Keratinocyte (primary cell): ENCODE data around the gene THAP6.

Source experiments
- EZH2 ChIP-seq: IDR thresholded peaks from one replicate; pipeline ENCODE4 v1.6.1; 2012; ENCODE audit warnings: inconsistent platforms, mild to moderate bottlenecking, low read length, moderate library complexity
- TF ChIP-seq, protein P1 (sequence below), 3 experiments: IDR thresholded peaks in 1 of 3; conservative IDR thresholded peaks in 1 of 3; optimal IDR thresholded peaks in 1 of 3; 2 replicates in 2 of 3; 3 replicates in 1 of 3; pipeline versions ENCODE3 to v1.5.1; 2011; ENCODE audit warnings: low read length in 3 of 3, mild to moderate bottlenecking in 3 of 3, moderate library complexity in 2 of 3, control low read depth in 1 of 3, inconsistent platforms in 1 of 3; ENCODE audit not compliant: insufficient read depth in 2 of 3; ENCODE audit errors: extremely low read depth in 1 of 3

DNA sequence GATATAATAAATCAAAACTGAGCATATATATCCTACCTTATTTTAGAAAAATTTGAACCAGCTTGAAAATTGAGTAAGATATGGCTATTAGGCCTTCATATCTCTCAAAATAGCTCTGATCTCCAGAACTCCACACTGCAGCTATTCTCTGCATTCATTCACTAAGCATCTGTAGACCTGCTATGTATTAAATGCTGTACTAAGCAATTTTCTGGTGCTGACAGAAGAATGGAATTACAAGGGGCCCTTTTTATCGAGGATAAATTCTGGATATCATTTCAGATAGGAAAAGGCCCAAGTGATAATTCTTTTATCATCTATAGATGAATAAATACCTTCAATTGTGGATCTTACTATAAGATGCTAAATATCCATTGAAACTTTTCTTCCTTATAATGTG is 1.9 kb downstream of the THAP6 start:
- TF ChIP-seq, protein P1, sequence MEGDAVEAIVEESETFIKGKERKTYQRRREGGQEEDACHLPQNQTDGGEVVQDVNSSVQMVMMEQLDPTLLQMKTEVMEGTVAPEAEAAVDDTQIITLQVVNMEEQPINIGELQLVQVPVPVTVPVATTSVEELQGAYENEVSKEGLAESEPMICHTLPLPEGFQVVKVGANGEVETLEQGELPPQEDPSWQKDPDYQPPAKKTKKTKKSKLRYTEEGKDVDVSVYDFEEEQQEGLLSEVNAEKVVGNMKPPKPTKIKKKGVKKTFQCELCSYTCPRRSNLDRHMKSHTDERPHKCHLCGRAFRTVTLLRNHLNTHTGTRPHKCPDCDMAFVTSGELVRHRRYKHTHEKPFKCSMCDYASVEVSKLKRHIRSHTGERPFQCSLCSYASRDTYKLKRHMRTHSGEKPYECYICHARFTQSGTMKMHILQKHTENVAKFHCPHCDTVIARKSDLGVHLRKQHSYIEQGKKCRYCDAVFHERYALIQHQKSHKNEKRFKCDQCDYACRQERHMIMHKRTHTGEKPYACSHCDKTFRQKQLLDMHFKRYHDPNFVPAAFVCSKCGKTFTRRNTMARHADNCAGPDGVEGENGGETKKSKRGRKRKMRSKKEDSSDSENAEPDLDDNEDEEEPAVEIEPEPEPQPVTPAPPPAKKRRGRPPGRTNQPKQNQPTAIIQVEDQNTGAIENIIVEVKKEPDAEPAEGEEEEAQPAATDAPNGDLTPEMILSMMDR (optimal IDR thresholded peaks at IDR 0.05 in 1 of 3, IDR thresholded peaks at IDR 0.05 in 1 of 3, conservative IDR thresholded peaks at IDR 0.05 in 1 of 3; ENCODE audit: extremely low read depth in 1 of 3, insufficient read depth in 2 of 3, low read length in 3 of 3), result no peak
- no peak for TF ChIP-seq EZH2
